Heart left ventricle (tissue), 13 donors: ENCODE measurements around the gene AGPAT3.

Source experiments
- CTCF ChIP-seq, 12 donors: fragments of 200-600 bp; sonication (generic) in 4 of 12; IDR thresholded peaks; one replicate each; pipeline versions ENCODE4 v1.5.0 to v1.8.0; 2018 to 2022; ENCODE audit warnings: antibody characterized with exemption in 12 of 12, mild to moderate bottlenecking in 5 of 12
- POLR2A ChIP-seq, 2 donors: fragments of 450-650 bp; IDR thresholded peaks; one replicate each; pipeline ENCODE4 v1.6.1; 2017; ENCODE audit warnings: antibody characterized with exemption in 2 of 2, mild to moderate bottlenecking in 2 of 2, moderate library complexity in 2 of 2
- donor health status: ischemic (EF 13 %, LVEDD 7.1; RV severe dilation, severe dysfunction).
- donor health status: DM: no; HTN: yes; CAD: no.
- donor health status: DM: no; HTN: no; CAD: no.
- donor health status: ischemic (EF 25% LVEDD 6.9; RV normal size, moderate dysfunction).
- donor health status: ischemic (EF 25% LVEDD 5.7; RV mildly dilated, moderate dysfunction).
- donor health status: ischemic (EF 35%, LVEDD 5.7; RV mildly dilated, moderate dysfunction).
- donor health status: nonischemic (EF 11% LVEDD 7.7; RV severe dilation, severe dysfunction).
- donor health status: DM: yes; HTN: yes; CAD: no.
- donor health status: PGD.
- donor health status: ischemic (EF 29% LVEDD 5.4; RV normal size, mild dysfunction).
- donor health status: nonischemic (EF 23%, LVEDD 6.1; RV moderate dilation, normal function).

- TF ChIP-seq POLR2A (IDR thresholded peaks at IDR 0.05) (no peak), CTCF (IDR thresholded peaks at IDR 0.05) (no peak)
Observed at GRCh38 chr21:43979654-43980053, 114.6 kb downstream of the AGPAT3 start.
